ENCODE results near the gene ARHGEF40. TPM values are rescaled to one million over a fixed set of nuclear protein-coding genes. Genes with fewer than 3 reads are reported as not detected.

Gene ARHGEF40
- total RNA-seq, 1 donor from 2014 or later: 57.3 TPM

- Mint-ChIP-seq H3K27ac (no peak overlapping the region), H3K4me3 (ENCODE audit: low read depth) (no peak overlapping the region), H3K9me3 (ENCODE audit: low read depth) (no peaks in the 10 kb centered on the region), H3K36me3 (ENCODE audit: insufficient read depth) (no peaks in the 10 kb centered on the region), H3K4me1 (ENCODE audit: low read depth) (peaks cover 23% of the 10 kb centered on the region), H3K27me3 (no peaks in the 10 kb centered on the region)
- no peak for DNase-seq (ENCODE audit: low spot score, unreplicated experiment)
- no peak for TF ChIP-seq CTCF (IDR thresholded peaks at IDR 0.05; ENCODE audit: unreplicated experiment)
Observed at GRCh38 chr14:21054768-21055145, 15.3 kb upstream of the ARHGEF40 start.

DNA sequence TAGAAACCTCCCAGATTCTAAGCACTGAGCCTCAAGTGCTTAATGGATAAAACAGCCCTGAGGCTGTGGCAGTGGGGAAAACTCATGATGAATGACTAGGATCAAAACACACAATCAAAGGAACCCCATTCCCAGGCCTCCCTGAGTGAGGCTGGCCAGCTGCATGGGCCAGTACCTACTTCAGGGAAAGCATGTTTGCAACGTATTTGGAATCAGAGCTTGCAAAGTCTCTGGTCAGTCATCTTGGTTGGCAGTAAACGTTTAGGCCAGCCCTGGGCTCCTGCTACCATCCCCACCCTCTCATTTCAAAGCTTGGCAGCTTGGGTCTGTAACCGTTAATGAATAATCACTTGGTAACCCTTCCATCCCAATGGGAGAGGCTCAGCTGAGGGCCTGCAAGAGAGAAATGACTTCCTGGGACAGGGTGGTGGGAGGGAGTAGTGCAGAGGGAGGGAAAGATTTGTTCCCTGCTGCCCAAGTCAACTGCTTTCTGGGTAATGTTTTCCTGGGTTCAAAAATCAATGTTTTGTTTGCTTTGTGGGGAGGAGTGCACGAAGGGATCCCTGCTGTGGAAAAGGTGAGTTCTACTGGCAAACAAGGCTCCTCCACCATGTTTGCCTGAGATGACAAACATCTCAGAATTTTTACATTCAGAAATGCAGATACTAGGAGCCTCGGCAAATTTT is 14.5 kb upstream of the ARHGEF40 start:
- Mint-ChIP-seq H3K36me3 (ENCODE audit: insufficient read depth) (no peaks in the 10 kb centered on the region), H3K4me3 (ENCODE audit: low read depth) (peak overlapping the region; percentile 34), H3K4me1 (ENCODE audit: low read depth) (peaks cover 31% of the 10 kb centered on the region), H3K27ac (peak overlapping the region; percentile 88), H3K27me3 (no peaks in the 10 kb centered on the region), H3K9me3 (ENCODE audit: low read depth) (no peaks in the 10 kb centered on the region)
- TF ChIP-seq CTCF (IDR thresholded peaks at IDR 0.05; ENCODE audit: unreplicated experiment): no peak
- DNase-seq (ENCODE audit: low spot score, unreplicated experiment): no peak

GRCh38 chr14:21056520-21057163 is 13.5 kb upstream of the ARHGEF40 start:
- no peak overlapping the region for H3K27ac Mint-ChIP-seq
- peaks cover 40% of the 10 kb centered on the region for H3K4me1 Mint-ChIP-seq (ENCODE audit: low read depth)
- no peaks in the 10 kb centered on the region for H3K27me3 Mint-ChIP-seq
- H3K4me3 Mint-ChIP-seq (ENCODE audit: low read depth): no peak overlapping the region
- H3K36me3 Mint-ChIP-seq (ENCODE audit: insufficient read depth): no peaks in the 10 kb centered on the region
- TF ChIP-seq CTCF (IDR thresholded peaks at IDR 0.05; ENCODE audit: unreplicated experiment): no peak
- H3K9me3 Mint-ChIP-seq (ENCODE audit: low read depth): no peaks in the 10 kb centered on the region
- no peak for DNase-seq (ENCODE audit: low spot score, unreplicated experiment)

- Mint-ChIP-seq H3K36me3 (ENCODE audit: insufficient read depth) (no peaks in the 10 kb centered on the region), H3K4me1 (ENCODE audit: low read depth) (peaks cover 43% of the 10 kb centered on the region), H3K27me3 (no peaks in the 10 kb centered on the region), H3K4me3 (ENCODE audit: low read depth) (no peak within 1 kb of the TSS), H3K27ac (no peak within 1 kb of the TSS), H3K9me3 (ENCODE audit: low read depth) (no peaks in the 10 kb centered on the region)
- no peak for DNase-seq (ENCODE audit: low spot score, unreplicated experiment)
- no peak for TF ChIP-seq CTCF (IDR thresholded peaks at IDR 0.05; ENCODE audit: unreplicated experiment)
Observed at GRCh38 chr14:21057803-21058675, 12.1 kb upstream of the ARHGEF40 start, which contains the start of gene RNASE8. Gene RNASE8 (plus strand): TSS chr14:21057822. CDS start chr14:21057893, 71 bp downstream.

DNA sequence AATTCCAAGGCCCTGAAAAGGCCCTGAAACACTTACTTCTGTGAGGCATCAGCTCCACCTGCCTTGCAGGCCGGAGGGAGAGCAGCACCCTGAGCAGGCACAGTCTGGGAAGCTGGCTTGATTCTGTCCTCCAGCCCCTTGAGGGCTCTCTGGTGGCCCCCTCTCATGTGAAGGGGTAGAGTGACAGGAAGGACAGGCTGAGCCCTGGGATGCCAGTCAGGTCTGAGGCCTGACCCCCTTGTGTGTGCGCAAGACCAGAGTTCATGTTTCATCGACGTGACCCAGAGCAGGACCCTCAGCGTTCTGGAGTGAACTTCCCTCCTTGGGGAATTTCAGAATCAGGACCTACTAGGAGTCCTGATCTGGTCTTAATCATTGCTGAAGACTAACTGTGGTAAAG is 11.2 kb upstream of the ARHGEF40 start:
- H3K27ac Mint-ChIP-seq: no peak overlapping the region
- H3K27me3 Mint-ChIP-seq: no peaks in the 10 kb centered on the region
- no peak for TF ChIP-seq CTCF (IDR thresholded peaks at IDR 0.05; ENCODE audit: unreplicated experiment)
- H3K9me3 Mint-ChIP-seq (ENCODE audit: low read depth): no peaks in the 10 kb centered on the region
- peaks cover 45% of the 10 kb centered on the region for H3K4me1 Mint-ChIP-seq (ENCODE audit: low read depth)
- DNase-seq (ENCODE audit: low spot score, unreplicated experiment): no peak
- H3K36me3 Mint-ChIP-seq (ENCODE audit: insufficient read depth): no peaks in the 10 kb centered on the region
- H3K4me3 Mint-ChIP-seq (ENCODE audit: low read depth): no peak overlapping the region
